HCT116 (cell line): ENCODE data around the gene RHBDF2. TPM values are rescaled to one million over a fixed set of nuclear protein-coding genes. Genes with fewer than 3 reads are reported as not detected.
"Not testable (repeated sequence)": the region's sequence is repeated elsewhere in the genome, so short reads cannot be mapped to it uniquely, and the experiment has no call there.

Source experiments
- ATAC-seq: fragments of 200-7000 bp; cut with Tn5 transposase; 2 replicates; pipeline ENCODE4 v1.9.1; 2020; ENCODE audit warnings: mild to moderate bottlenecking, moderate library complexity
- BruUV-seq: library from RNA; stranded (reverse); fragments of 400-500 nt; replicated peaks from 2 replicates; lab custom pipeline; 2021; lab: Mats Ljungman, UMichigan
- CTCF ChIA-PET: fragments of 300-600 bp; sonication (Branson Sonifier 250); formaldehyde crosslinking; loops from one replicate; lab custom pipeline; 2021; ENCODE audit warnings: antibody characterized with exemption; lab: Charles Lee
- POLR2A ChIA-PET: fragments of 300-600, 350-600 bp; sonication (Branson Sonifier 250); formaldehyde crosslinking; loops from one replicate; lab custom pipeline; 2021; ENCODE audit warnings: antibody characterized with exemption; lab: Charles Lee
- RAD21 ChIA-PET, 2 experiments: fragments of 300-600 bp; sonication (Branson Sonifier 250); formaldehyde crosslinking; loops; one replicate each; lab custom pipeline; 2023; ENCODE audit warnings: low total read pairs in 2 of 2; ENCODE audit not compliant: uncharacterized antibody in 2 of 2, unreplicated experiment in 2 of 2, low non-redundant PET in 1 of 2; lab: Charles Lee
- DNase-seq: peaks from one replicate; pipeline ENCODE4 v3.0.0-alpha.2; 2010; ENCODE audit warnings: low read depth, low spot score
- H2AFZ ChIP-seq: fragments of 200-600 bp; shearing (Covaris generic), sonication (generic); 2 replicates; pipeline ENCODE4 v1.6.1; 2017; ENCODE audit warnings: low read depth, mixed run types, mixed read lengths, antibody characterized with exemption, low read length; ENCODE audit not compliant: poor library complexity, severe bottlenecking
- H3K27ac ChIP-seq: 2 replicates; pipeline ENCODE4 v1.5.1; 2012; ENCODE audit warnings: low read depth, low read length
- H3K27me3 ChIP-seq: fragments of 200-600 bp; sonication (generic); 2 replicates; pipeline ENCODE4 v1.6.1; 2016; ENCODE audit warnings: mixed run types, low read length, mixed read lengths; ENCODE audit not compliant: insufficient read depth
- H3K36me3 ChIP-seq, 2 experiments: fragments of 200-500 bp in 1 of 2; fragments of 200-600 bp in 1 of 2; sonication (Bioruptor generic) in 1 of 2; sonication (generic) in 1 of 2; 2 replicates each; pipeline versions ENCODE4 v1.5.1 to v1.6.1; 2014 to 2016; ENCODE audit warnings: low read length in 2 of 2, inconsistent platforms in 1 of 2, mixed read lengths in 1 of 2, mixed run types in 1 of 2; ENCODE audit not compliant: insufficient read depth in 2 of 2, control insufficient read depth in 1 of 2
- H3K4me1 ChIP-seq, 2 experiments: fragments of 200-600 bp in 1 of 2; sonication (generic) in 1 of 2; 2 replicates each; pipeline versions ENCODE4 v1.5.1 to v1.6.1; 2012 to 2017; ENCODE audit warnings: low read length in 2 of 2, inconsistent platforms in 1 of 2, mild to moderate bottlenecking in 1 of 2, mixed read lengths in 1 of 2, mixed run types in 1 of 2, moderate library complexity in 1 of 2; ENCODE audit not compliant: insufficient read depth in 2 of 2, control insufficient read depth in 1 of 2
- H3K4me2 ChIP-seq: fragments of 200-600 bp; sonication (generic); 2 replicates; pipeline ENCODE4 v1.6.1; 2017; ENCODE audit warnings: mixed run types, low read length, mixed read lengths
- H3K4me3 ChIP-seq, 2 experiments: fragments of 200-600 bp in 1 of 2; sonication (generic) in 1 of 2; replicated peaks in 1 of 2; 2 replicates each; pipeline ENCODE4 v1.5.1; 2011 to 2016; ENCODE audit warnings: low read length in 2 of 2, control low read depth in 1 of 2, low read depth in 1 of 2, mild to moderate bottlenecking in 1 of 2, mixed read lengths in 1 of 2, mixed run types in 1 of 2
- H3K79me2 ChIP-seq: fragments of 200-600 bp; sonication (generic); 2 replicates; pipeline ENCODE4 v1.6.1; 2017; ENCODE audit warnings: mild to moderate bottlenecking, mixed run types, low read length, moderate library complexity, mixed read lengths; ENCODE audit not compliant: insufficient read depth
- H3K9ac ChIP-seq: fragments of 200-600 bp; sonication (generic); 2 replicates; pipeline ENCODE4 v1.6.1; 2016; ENCODE audit warnings: low read length, mixed read lengths
- H3K9me2 ChIP-seq: fragments of 200-600 bp; sonication (generic), shearing (Covaris generic); 2 replicates; pipeline ENCODE4 v1.6.1; 2017; ENCODE audit warnings: mixed run types, mild to moderate bottlenecking, moderate library complexity; ENCODE audit not compliant: insufficient read depth
- H3K9me3 ChIP-seq, 2 experiments: fragments of 200-500 bp in 1 of 2; fragments of 200-600 bp in 1 of 2; sonication (Bioruptor generic) in 1 of 2; sonication (generic) in 1 of 2; 2 replicates each; pipeline ENCODE4 v1.6.1; 2014 to 2017; ENCODE audit warnings: low read length in 2 of 2, mixed read lengths in 2 of 2, inconsistent platforms in 1 of 2, low read depth in 1 of 2, mild to moderate bottlenecking in 1 of 2, mixed run types in 1 of 2, moderate library complexity in 1 of 2; ENCODE audit not compliant: control insufficient read depth in 1 of 2, insufficient read depth in 1 of 2
- H4K20me1 ChIP-seq: fragments of 200-600 bp; sonication (generic), shearing (Covaris generic); 2 replicates; pipeline ENCODE4 v1.6.1; 2017; ENCODE audit warnings: mixed run types, mild to moderate bottlenecking, moderate library complexity; ENCODE audit not compliant: insufficient read depth
- ATF3 ChIP-seq: IDR thresholded peaks from 2 replicates; pipeline ENCODE4 v1.6.1; 2012
- CEBPB ChIP-seq: IDR thresholded peaks from 2 replicates; pipeline ENCODE4 v1.6.1; 2012; ENCODE audit warnings: low read depth
- EGR1 ChIP-seq: IDR thresholded peaks from 2 replicates; pipeline ENCODE4 v1.6.1; 2012; ENCODE audit warnings: low read depth
- FOSL1 ChIP-seq: IDR thresholded peaks from 2 replicates; pipeline ENCODE4 v1.6.1; 2012; ENCODE audit warnings: low read depth
- POLR2A ChIP-seq: IDR thresholded peaks from 2 replicates; pipeline ENCODE4 v1.7.0; 2011; ENCODE audit warnings: borderline replicate concordance; ENCODE audit not compliant: insufficient read depth, insufficient read length; ENCODE audit errors: extremely low read depth
- POLR2AphosphoS5 ChIP-seq: IDR thresholded peaks from 2 replicates; pipeline ENCODE4 v1.6.1; 2011; ENCODE audit warnings: mild to moderate bottlenecking, low read depth, low read length, moderate library complexity
- RAD21 ChIP-seq: IDR thresholded peaks from 2 replicates; pipeline ENCODE4 v1.6.1; 2012; ENCODE audit warnings: low read depth, mild to moderate bottlenecking
- REST ChIP-seq: IDR thresholded peaks from 2 replicates; pipeline ENCODE4 v1.6.1; 2012; ENCODE audit warnings: low read depth
- SIN3A ChIP-seq: IDR thresholded peaks from 2 replicates; pipeline ENCODE4 v1.6.1; 2012; ENCODE audit warnings: low read depth
- SP1 ChIP-seq: IDR thresholded peaks from 2 replicates; pipeline ENCODE4 v1.6.1; 2012; ENCODE audit warnings: low read depth
- TCF7L2 ChIP-seq: IDR thresholded peaks from 2 replicates; pipeline ENCODE4 v1.7.0; 2011; ENCODE audit warnings: borderline replicate concordance, inconsistent platforms; ENCODE audit not compliant: insufficient read depth, insufficient read length; ENCODE audit errors: extremely low read depth
- ZBTB33 ChIP-seq: IDR thresholded peaks from 2 replicates; pipeline ENCODE4 v1.6.1; 2011; ENCODE audit warnings: mild to moderate bottlenecking, low read length, moderate library complexity; ENCODE audit not compliant: insufficient replicate concordance; ENCODE audit errors: extremely low read depth
- ZFX ChIP-seq: fragments of 450-650 bp; IDR thresholded peaks from 2 replicates; pipeline ENCODE4 v1.6.1; 2017
- ZNF274 ChIP-seq: fragments of 200-500 bp; sonication (Bioruptor generic); IDR thresholded peaks from 2 replicates; pipeline ENCODE4 v1.6.1; 2014; ENCODE audit warnings: mild to moderate bottlenecking, low read depth, low read length, inconsistent platforms
- intact Hi-C: fragments of 100-400 bp; cut with micrococcal nuclease; formaldehyde crosslinking; loops from 2 replicates; pipeline ENCODE4 v1.10.0; 2022
- total RNA-seq: library from RNA; stranded (reverse); gene quantifications from one replicate; pipeline ENCODE4 v1.2.1, GENCODE V29; 2021; ENCODE audit not compliant: unreplicated experiment

The RHBDF2 gene
- total RNA-seq, 1 experiment from 2014 or later = 61.1 TPM

GRCh38 chr17:76510831-76511244, 9.6 kb upstream of the RHBDF2 start:
- Histone ChIP-seq H3K9me2 (no peaks in the 10 kb centered on the region), H2AFZ (no peak overlapping the region), H3K79me2 (no peaks in the 10 kb centered on the region), H4K20me1 (no peaks in the 10 kb centered on the region), H3K4me1 (peaks cover 0 to 13% of the 10 kb centered on the region in 2 experiments; a peak in 2 of 4 replicates), H3K36me3 (no peaks in the 10 kb centered on the region), H3K27me3 (no peaks in the 10 kb centered on the region), H3K4me3 (no peak overlapping the region), H3K9me3 (no peaks in the 10 kb centered on the region), H3K9ac (no peak overlapping the region), H3K27ac (no peak overlapping the region), H3K4me2 (no peak overlapping the region)
- CTCF ChIA-PET = interaction anchor here (1.0 to 1.5 kb wide), 3 partner anchors 12 to 113 kb away, joined by 3 to 4 read pairs (median 4); no protein-coding TSS in a partner anchor
- intact Hi-C loops = no loop called here
- BruUV-seq = no TSS peak
- RAD21 ChIA-PET = no interaction called here
- ATAC-seq (no peak), DNase-seq (no peak)
- TF ChIP-seq ZBTB33 (no peak), POLR2AphosphoS5 (no peak), SP1 (no peak), TCF7L2 (no peak), FOSL1 (no peak), ATF3 (no peak), EGR1 (no peak), SIN3A (no peak), RAD21 (no peak), POLR2A (no peak), REST (no peak), ZNF274 (no peak), CEBPB (no peak), ZFX (no peak)
- POLR2A ChIA-PET = no interaction called here

- ATAC-seq, BruUV-seq, H4K20me1 ChIP-seq, H2AFZ ChIP-seq, intact Hi-C loops, RAD21 ChIA-PET, H3K4me2 ChIP-seq, DNase-seq, H3K36me3 ChIP-seq, H3K9me2 ChIP-seq, H3K27me3 ChIP-seq, H3K9me3 ChIP-seq, H3K79me2 ChIP-seq, H3K9ac ChIP-seq, H3K27ac ChIP-seq, H3K4me3 ChIP-seq: not testable (repeated sequence)
- ChIA-PET POLR2A (interaction anchor here (1.9 kb wide), 1 partner anchor 51 kb away, joined by 5 read pairs; no protein-coding TSS in a partner anchor), CTCF (interaction anchor here (0.8 to 9.5 kb wide), 6 partner anchors 14 to 229 kb away, joined by 3 to 100 read pairs (median 5); no protein-coding TSS in a partner anchor)
- H3K4me1 ChIP-seq = peaks cover 2 to 18% of the 10 kb centered on the region in 2 experiments; a peak in 3 of 4 replicates
Measured at GRCh38 chr17:76508472-76509063, 7.3 kb upstream of the RHBDF2 start.
